ENCODE data around the gene SALL4.
A peak's percentile ranks its signal among the peaks of the same experiment; 100 is the strongest.

Gene SALL4

GRCh38 chr20:51837436-51837835, 35.1 kb upstream of the SALL4 start:
- H3K14ac ChIP-seq (ENCODE audit: low read length): no peak overlapping the region
- H4K91ac ChIP-seq (ENCODE audit: low read depth, low read length): no peak overlapping the region
- H3K27me3 ChIP-seq (ENCODE audit: insufficient read depth, low read length): no peaks in the 10 kb centered on the region
- H2BK5ac ChIP-seq (ENCODE audit: low read depth, low read length, poor library complexity): no peak overlapping the region
- H3K18ac ChIP-seq (ENCODE audit: low read length): no peak overlapping the region
- H2BK120ac ChIP-seq (ENCODE audit: insufficient read depth, low read length, poor library complexity): no peak overlapping the region
- no peak overlapping the region for H3K4me3 ChIP-seq (ENCODE audit: low read depth, low read length)
- no peak overlapping the region for H3K9ac ChIP-seq (ENCODE audit: low read length)
- no peak overlapping the region for H4K8ac ChIP-seq (ENCODE audit: low read depth, low read length)
- no peaks in the 10 kb centered on the region for H3K4me1 ChIP-seq (ENCODE audit: control insufficient read depth in 1 of 2, insufficient read depth in 2 of 2, low read length in 2 of 2)
- no peaks in the 10 kb centered on the region for H3K79me2 ChIP-seq (ENCODE audit: control insufficient read depth, insufficient read depth, low read length, poor library complexity)
- no peaks in the 10 kb centered on the region for H3K79me1 ChIP-seq (ENCODE audit: low read length)
- H3K23ac ChIP-seq (ENCODE audit: low read length): no peak overlapping the region
- no peak overlapping the region for H3K4me2 ChIP-seq (ENCODE audit: low read length)
- peak; percentile 85 to 92 for DNase-seq
- no peaks in the 10 kb centered on the region for H3K36me3 ChIP-seq (ENCODE audit: control insufficient read depth in 1 of 2, insufficient read depth in 2 of 2, low read length in 2 of 2)
- no peak overlapping the region for H4K12ac ChIP-seq (ENCODE audit: low read depth, low read length)
- no peak overlapping the region for H2AK5ac ChIP-seq (ENCODE audit: low read length)
- H3K4ac ChIP-seq (ENCODE audit: low read depth, low read length): no peak overlapping the region
- H2AFZ ChIP-seq (ENCODE audit: insufficient read depth, low read length, poor library complexity): no peak overlapping the region
- H2BK12ac ChIP-seq (ENCODE audit: low read length): no peak overlapping the region
- WGBS (ENCODE audit: extremely low coverage, insufficient coverage, insufficient read length): no CpG with 5 or more reads among the region's 6 CpGs
- H3K27ac ChIP-seq (ENCODE audit: low read depth, low read length): no peak overlapping the region
- no peaks in the 10 kb centered on the region for H3K9me3 ChIP-seq (ENCODE audit: insufficient read depth, low read depth, low read length)

GRCh38 chr20:51833326-51833725, 31.0 kb upstream of the SALL4 start:
- H2AK5ac ChIP-seq (ENCODE audit: low read length): no peak overlapping the region
- H3K4ac ChIP-seq (ENCODE audit: low read depth, low read length): no peak overlapping the region
- no peak overlapping the region for H3K18ac ChIP-seq (ENCODE audit: low read length)
- WGBS (ENCODE audit: extremely low coverage, insufficient coverage, insufficient read length): no CpG with 5 or more reads among the region's 6 CpGs
- no peak overlapping the region for H4K91ac ChIP-seq (ENCODE audit: low read depth, low read length)
- H3K9me3 ChIP-seq (ENCODE audit: insufficient read depth, low read depth, low read length): no peaks in the 10 kb centered on the region
- no peaks in the 10 kb centered on the region for H3K79me1 ChIP-seq (ENCODE audit: low read length)
- H3K4me1 ChIP-seq (ENCODE audit: control insufficient read depth in 1 of 2, insufficient read depth in 2 of 2, low read length in 2 of 2): no peaks in the 10 kb centered on the region
- no peak overlapping the region for H2BK5ac ChIP-seq (ENCODE audit: low read depth, low read length, poor library complexity)
- H3K9ac ChIP-seq (ENCODE audit: low read length): no peak overlapping the region
- no peak overlapping the region for H3K27ac ChIP-seq (ENCODE audit: low read depth, low read length)
- DNase-seq: peak; percentile 44 to 88
- no peak overlapping the region for H3K4me3 ChIP-seq (ENCODE audit: low read depth, low read length)
- no peak overlapping the region for H3K4me2 ChIP-seq (ENCODE audit: low read length)
- no peak overlapping the region for H3K23ac ChIP-seq (ENCODE audit: low read length)
- H2BK120ac ChIP-seq (ENCODE audit: insufficient read depth, low read length, poor library complexity): no peak overlapping the region
- no peak overlapping the region for H3K14ac ChIP-seq (ENCODE audit: low read length)
- no peak overlapping the region for H4K12ac ChIP-seq (ENCODE audit: low read depth, low read length)
- H2BK12ac ChIP-seq (ENCODE audit: low read length): no peak overlapping the region
- H2AFZ ChIP-seq (ENCODE audit: insufficient read depth, low read length, poor library complexity): no peak overlapping the region
- no peak overlapping the region for H4K8ac ChIP-seq (ENCODE audit: low read depth, low read length)
- H3K36me3 ChIP-seq (ENCODE audit: control insufficient read depth in 1 of 2, insufficient read depth in 2 of 2, low read length in 2 of 2): no peaks in the 10 kb centered on the region
- H3K27me3 ChIP-seq (ENCODE audit: insufficient read depth, low read length): no peaks in the 10 kb centered on the region
- H3K79me2 ChIP-seq (ENCODE audit: control insufficient read depth, insufficient read depth, low read length, poor library complexity): no peaks in the 10 kb centered on the region

- H3K14ac ChIP-seq (ENCODE audit: low read length): no peak overlapping the region
- H3K36me3 ChIP-seq (ENCODE audit: control insufficient read depth in 1 of 2, insufficient read depth in 2 of 2, low read length in 2 of 2): no peaks in the 10 kb centered on the region
- no peak overlapping the region for H2AK5ac ChIP-seq (ENCODE audit: low read length)
- no peak overlapping the region for H3K18ac ChIP-seq (ENCODE audit: low read length)
- H2AFZ ChIP-seq (ENCODE audit: insufficient read depth, low read length, poor library complexity): no peak overlapping the region
- H3K27me3 ChIP-seq (ENCODE audit: insufficient read depth, low read length): no peaks in the 10 kb centered on the region
- H3K9me3 ChIP-seq (ENCODE audit: insufficient read depth, low read depth, low read length): no peaks in the 10 kb centered on the region
- H3K4me1 ChIP-seq (ENCODE audit: control insufficient read depth in 1 of 2, insufficient read depth in 2 of 2, low read length in 2 of 2): no peaks in the 10 kb centered on the region
- no peak for DNase-seq
- WGBS (ENCODE audit: extremely low coverage, insufficient coverage, insufficient read length): no CpG with 5 or more reads among the region's 3 CpGs
- H2BK120ac ChIP-seq (ENCODE audit: insufficient read depth, low read length, poor library complexity): no peak overlapping the region
- H3K4me3 ChIP-seq (ENCODE audit: low read depth, low read length): no peak overlapping the region
- H4K8ac ChIP-seq (ENCODE audit: low read depth, low read length): no peak overlapping the region
- H2BK5ac ChIP-seq (ENCODE audit: low read depth, low read length, poor library complexity): no peak overlapping the region
- H3K79me2 ChIP-seq (ENCODE audit: control insufficient read depth, insufficient read depth, low read length, poor library complexity): no peaks in the 10 kb centered on the region
- H3K27ac ChIP-seq (ENCODE audit: low read depth, low read length): no peak overlapping the region
- H2BK12ac ChIP-seq (ENCODE audit: low read length): no peak overlapping the region
- no peaks in the 10 kb centered on the region for H3K79me1 ChIP-seq (ENCODE audit: low read length)
- H4K12ac ChIP-seq (ENCODE audit: low read depth, low read length): no peak overlapping the region
- no peak overlapping the region for H3K23ac ChIP-seq (ENCODE audit: low read length)
- no peak overlapping the region for H4K91ac ChIP-seq (ENCODE audit: low read depth, low read length)
- H3K4ac ChIP-seq (ENCODE audit: low read depth, low read length): no peak overlapping the region
- no peak overlapping the region for H3K9ac ChIP-seq (ENCODE audit: low read length)
- no peak overlapping the region for H3K4me2 ChIP-seq (ENCODE audit: low read length)
These were observed 30.0 kb upstream of the SALL4 start for GRCh38 chr20:51832276-51832675.

- no peak for DNase-seq
- no peak overlapping the region for H4K8ac ChIP-seq (ENCODE audit: low read depth, low read length)
- no peaks in the 10 kb centered on the region for H3K4me1 ChIP-seq (ENCODE audit: control insufficient read depth in 1 of 2, insufficient read depth in 2 of 2, low read length in 2 of 2)
- H3K36me3 ChIP-seq (ENCODE audit: control insufficient read depth in 1 of 2, insufficient read depth in 2 of 2, low read length in 2 of 2): no peaks in the 10 kb centered on the region
- H2AK5ac ChIP-seq (ENCODE audit: low read length): no peak overlapping the region
- H3K27ac ChIP-seq (ENCODE audit: low read depth, low read length): no peak overlapping the region
- H2BK120ac ChIP-seq (ENCODE audit: insufficient read depth, low read length, poor library complexity): no peak overlapping the region
- H2BK5ac ChIP-seq (ENCODE audit: low read depth, low read length, poor library complexity): no peak overlapping the region
- no peak overlapping the region for H3K14ac ChIP-seq (ENCODE audit: low read length)
- no CpG with 5 or more reads among the region's 6 CpGs for WGBS (ENCODE audit: extremely low coverage, insufficient coverage, insufficient read length)
- no peak overlapping the region for H2BK12ac ChIP-seq (ENCODE audit: low read length)
- H3K79me1 ChIP-seq (ENCODE audit: low read length): no peaks in the 10 kb centered on the region
- H3K27me3 ChIP-seq (ENCODE audit: insufficient read depth, low read length): no peaks in the 10 kb centered on the region
- no peaks in the 10 kb centered on the region for H3K9me3 ChIP-seq (ENCODE audit: insufficient read depth, low read depth, low read length)
- no peak overlapping the region for H4K12ac ChIP-seq (ENCODE audit: low read depth, low read length)
- no peak overlapping the region for H2AFZ ChIP-seq (ENCODE audit: insufficient read depth, low read length, poor library complexity)
- H3K9ac ChIP-seq (ENCODE audit: low read length): no peak overlapping the region
- H3K79me2 ChIP-seq (ENCODE audit: control insufficient read depth, insufficient read depth, low read length, poor library complexity): no peaks in the 10 kb centered on the region
- no peak overlapping the region for H3K18ac ChIP-seq (ENCODE audit: low read length)
- H4K91ac ChIP-seq (ENCODE audit: low read depth, low read length): no peak overlapping the region
- H3K4me2 ChIP-seq (ENCODE audit: low read length): no peak overlapping the region
- no peak overlapping the region for H3K4me3 ChIP-seq (ENCODE audit: low read depth, low read length)
- peak overlapping the region; percentile 87 for H3K23ac ChIP-seq (ENCODE audit: low read length)
- no peak overlapping the region for H3K4ac ChIP-seq (ENCODE audit: low read depth, low read length)
These were observed 29.5 kb upstream of the SALL4 start for GRCh38 chr20:51831866-51832265.

Measured in trophoblast cell (in vitro differentiated cells and primary cell).